Uterus (tissue), 2 donors: ENCODE results near the gene PCNX2.

Experiments used
- POLR2A ChIP-seq, 2 donors: fragments of 450-650 bp; IDR thresholded peaks; one replicate each; pipeline ENCODE4 v1.6.1; 2016; ENCODE audit warnings: antibody characterized with exemption in 2 of 2, mild to moderate bottlenecking in 1 of 2, moderate library complexity in 1 of 2
- TF ChIP-seq, protein P1 (sequence below), 4 experiments: fragments of 200-600 bp in 2 of 4; fragments of 450-650 bp in 2 of 4; sonication (generic) in 2 of 4; IDR thresholded peaks; one replicate each; pipeline ENCODE4 v1.5.1; 2016 to 2019; ENCODE audit warnings: antibody characterized with exemption in 4 of 4, mild to moderate bottlenecking in 2 of 4, moderate library complexity in 1 of 4

GRCh38 chr1:233034836-233035235 lies 260.7 kb downstream of the PCNX2 start:
- TF ChIP-seq, protein P1, sequence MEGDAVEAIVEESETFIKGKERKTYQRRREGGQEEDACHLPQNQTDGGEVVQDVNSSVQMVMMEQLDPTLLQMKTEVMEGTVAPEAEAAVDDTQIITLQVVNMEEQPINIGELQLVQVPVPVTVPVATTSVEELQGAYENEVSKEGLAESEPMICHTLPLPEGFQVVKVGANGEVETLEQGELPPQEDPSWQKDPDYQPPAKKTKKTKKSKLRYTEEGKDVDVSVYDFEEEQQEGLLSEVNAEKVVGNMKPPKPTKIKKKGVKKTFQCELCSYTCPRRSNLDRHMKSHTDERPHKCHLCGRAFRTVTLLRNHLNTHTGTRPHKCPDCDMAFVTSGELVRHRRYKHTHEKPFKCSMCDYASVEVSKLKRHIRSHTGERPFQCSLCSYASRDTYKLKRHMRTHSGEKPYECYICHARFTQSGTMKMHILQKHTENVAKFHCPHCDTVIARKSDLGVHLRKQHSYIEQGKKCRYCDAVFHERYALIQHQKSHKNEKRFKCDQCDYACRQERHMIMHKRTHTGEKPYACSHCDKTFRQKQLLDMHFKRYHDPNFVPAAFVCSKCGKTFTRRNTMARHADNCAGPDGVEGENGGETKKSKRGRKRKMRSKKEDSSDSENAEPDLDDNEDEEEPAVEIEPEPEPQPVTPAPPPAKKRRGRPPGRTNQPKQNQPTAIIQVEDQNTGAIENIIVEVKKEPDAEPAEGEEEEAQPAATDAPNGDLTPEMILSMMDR (IDR thresholded peaks at IDR 0.05): no peak
- TF ChIP-seq POLR2A (IDR thresholded peaks at IDR 0.05): no peak
